Measurements from ENCODE around the gene NECAB3. TPM values are rescaled to one million over a fixed set of nuclear protein-coding genes. Genes with fewer than 3 reads are reported as not detected.

NECAB3 gene
- total and polyA plus RNA-seq, 2 donors (not counting 3 experiments of a cell fraction or from before 2014, with no cell fraction given): 18.1 to 22.4 TPM

DNA sequence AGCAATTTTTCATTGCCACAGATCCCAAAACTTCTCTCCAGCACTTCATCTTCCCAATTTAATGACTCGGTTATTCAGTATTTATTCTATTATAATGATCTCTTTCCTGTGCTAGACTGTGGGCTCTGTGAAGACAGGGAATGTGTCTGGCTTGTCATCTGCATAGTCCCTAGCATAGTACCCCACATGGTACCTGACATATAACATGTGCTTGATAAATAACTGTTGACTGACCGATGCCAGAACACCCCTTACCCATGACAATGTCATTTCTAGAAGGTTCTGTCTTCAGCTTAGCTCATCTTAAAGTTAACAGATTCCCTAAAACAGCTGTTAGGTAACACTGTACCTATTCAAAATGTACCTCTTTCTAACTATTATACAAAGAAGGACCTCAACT, 42.3 kb upstream of the NECAB3 start:
- Histone ChIP-seq H3K9ac (replicated peaks; ENCODE audit: extremely low read depth, insufficient read depth, low read length) (no peak overlapping the region), H3K27ac (ENCODE audit: insufficient read depth, low read depth, low read length) (no peak overlapping the region), H3K27me3 (ENCODE audit: control insufficient read depth in 2 of 2, insufficient read depth in 2 of 2, low read length in 2 of 2) (no peaks in the 10 kb centered on the region), H3K79me2 (ENCODE audit: control insufficient read depth, insufficient read depth, low read length) (no peaks in the 10 kb centered on the region), H3K4me3 (replicated peaks in 1 of 3; ENCODE audit: insufficient read depth in 1 of 3, low read depth in 1 of 3, low read length in 3 of 3) (no peak overlapping the region), H4K20me1 (replicated peaks; ENCODE audit: control insufficient read depth, extremely low read depth, insufficient read depth, low read length) (no peaks in the 10 kb centered on the region), H3K4me2 (ENCODE audit: insufficient read depth, low read length) (no peak overlapping the region), H3K9me3 (replicated peaks; ENCODE audit: control insufficient read depth, insufficient read depth, low read length) (no peaks in the 10 kb centered on the region), H3K4me1 (ENCODE audit: control insufficient read depth, extremely low read depth, insufficient read depth, low read length) (peaks cover 2% of the 10 kb centered on the region), H3K36me3 (ENCODE audit: control insufficient read depth in 2 of 2, extremely low read depth in 1 of 2, insufficient read depth in 2 of 2, low read length in 2 of 2) (peaks cover 0 to 2% of the 10 kb centered on the region in 2 experiments), H2AFZ (ENCODE audit: low read depth, low read length) (no peak overlapping the region), H3K9me1 (replicated peaks; ENCODE audit: control insufficient read depth, extremely low read depth, insufficient read depth, low read length) (no peaks in the 10 kb centered on the region)
- no peak for FAIRE-seq
- no peak for DNase-seq (ENCODE audit: low read depth, low spot score)
- POLR2A ChIA-PET: no interaction called here
- intact Hi-C loops (cut with micrococcal nuclease): no loop called here
- CTCF ChIA-PET: no interaction called here
- TF ChIP-seq GATA2 (IDR thresholded peaks at IDR 0.05; ENCODE audit: insufficient read depth, insufficient read length, low read depth, low read length) (no peak), MYC (IDR thresholded peaks at IDR 0.05; ENCODE audit: low read depth, low read length) (no peak), JUN (IDR thresholded peaks at IDR 0.05; ENCODE audit: borderline replicate concordance, insufficient read depth, insufficient read length, low read depth) (no peak)
- no TSS peak for BruUV-seq (replicated peaks)
- dilution Hi-C loops (cut with MboI; ENCODE audit: extremely low pct_ligation_motif_present, low sequenced_read_pairs): no loop called here

DNA sequence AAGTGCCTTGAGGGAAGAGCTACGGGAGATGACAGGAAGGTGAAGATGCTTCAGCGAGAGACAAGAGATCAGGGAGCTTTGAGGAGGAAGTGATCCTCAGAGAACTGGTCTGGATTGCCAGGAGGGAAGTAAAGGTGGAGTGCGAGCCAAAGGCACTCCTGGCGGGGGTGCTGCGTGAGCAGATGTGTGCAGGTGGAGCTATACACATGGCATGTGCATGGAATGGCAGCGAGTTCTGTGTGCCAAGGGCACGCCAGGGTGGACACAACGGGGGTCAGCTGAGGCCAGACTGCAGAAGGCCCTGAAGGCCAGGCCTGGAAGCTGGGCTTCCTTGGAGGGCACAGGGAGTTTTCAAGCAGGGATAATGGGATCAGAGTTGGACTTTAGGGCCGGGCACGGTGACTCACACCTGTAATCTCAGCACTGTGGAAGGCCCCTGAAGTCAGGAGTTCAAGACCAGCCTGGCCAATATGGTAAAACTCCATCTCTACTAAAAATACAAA, 39.7 kb upstream of the NECAB3 start:
- ChIA-PET POLR2A (no interaction called here), CTCF (no interaction called here)
- Histone ChIP-seq H3K9me1 (replicated peaks; ENCODE audit: control insufficient read depth, extremely low read depth, insufficient read depth, low read length) (no peaks in the 10 kb centered on the region), H3K27me3 (ENCODE audit: control insufficient read depth in 2 of 2, insufficient read depth in 2 of 2, low read length in 2 of 2) (no peaks in the 10 kb centered on the region), H3K79me2 (ENCODE audit: control insufficient read depth, insufficient read depth, low read length) (no peaks in the 10 kb centered on the region), H3K9me3 (replicated peaks; ENCODE audit: control insufficient read depth, insufficient read depth, low read length) (no peaks in the 10 kb centered on the region), H3K4me3 (replicated peaks in 1 of 3; ENCODE audit: insufficient read depth in 1 of 3, low read depth in 1 of 3, low read length in 3 of 3) (no peak overlapping the region), H3K27ac (ENCODE audit: insufficient read depth, low read depth, low read length) (no peak overlapping the region), H3K4me1 (ENCODE audit: control insufficient read depth, extremely low read depth, insufficient read depth, low read length) (no peaks in the 10 kb centered on the region), H3K9ac (replicated peaks; ENCODE audit: extremely low read depth, insufficient read depth, low read length) (no peak overlapping the region), H3K4me2 (ENCODE audit: insufficient read depth, low read length) (no peak overlapping the region), H4K20me1 (replicated peaks; ENCODE audit: control insufficient read depth, extremely low read depth, insufficient read depth, low read length) (no peaks in the 10 kb centered on the region), H2AFZ (ENCODE audit: low read depth, low read length) (no peak overlapping the region), H3K36me3 (ENCODE audit: control insufficient read depth in 2 of 2, extremely low read depth in 1 of 2, insufficient read depth in 2 of 2, low read length in 2 of 2) (peaks cover 0 to 2% of the 10 kb centered on the region in 2 experiments)
- FAIRE-seq (no peak), DNase-seq (ENCODE audit: low read depth, low spot score) (no peak)
- intact Hi-C loops (cut with micrococcal nuclease): no loop called here
- TF ChIP-seq POLR2A (IDR thresholded peaks at IDR 0.05; ENCODE audit: low read depth, low read length) (no peak), JUN (IDR thresholded peaks at IDR 0.05; ENCODE audit: borderline replicate concordance, insufficient read depth, insufficient read length, low read depth) (no peak), FOS (IDR thresholded peaks at IDR 0.05; ENCODE audit: borderline replicate concordance, insufficient read depth, low read length) (no peak), GATA2 (IDR thresholded peaks at IDR 0.05; ENCODE audit: insufficient read depth, insufficient read length, low read depth, low read length) (no peak)
- TF ChIP-seq, protein P1, sequence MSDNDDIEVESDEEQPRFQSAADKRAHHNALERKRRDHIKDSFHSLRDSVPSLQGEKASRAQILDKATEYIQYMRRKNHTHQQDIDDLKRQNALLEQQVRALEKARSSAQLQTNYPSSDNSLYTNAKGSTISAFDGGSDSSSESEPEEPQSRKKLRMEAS (IDR thresholded peaks at IDR 0.05; ENCODE audit: insufficient read depth, insufficient read length): no peak
- no TSS peak for BruUV-seq (replicated peaks)
- dilution Hi-C loops (cut with MboI; ENCODE audit: extremely low pct_ligation_motif_present, low sequenced_read_pairs): no loop called here

All from endothelial cell of umbilical vein (primary cell).